ENCODE results near the gene ME3.
A peak's percentile ranks its signal among the peaks of the same experiment; 100 is the strongest.
"Not testable (repeated sequence)": the region's sequence is repeated elsewhere in the genome, so short reads cannot be mapped to it uniquely, and the experiment has no call there.

Gene ME3

GRCh38 chr11:86565801-86566312 lies 106.6 kb downstream of the ME3 start:
- no peaks in the 10 kb centered on the region for H3K36me3 Mint-ChIP-seq (ENCODE audit: low read depth)
- TF ChIP-seq, protein P1, sequence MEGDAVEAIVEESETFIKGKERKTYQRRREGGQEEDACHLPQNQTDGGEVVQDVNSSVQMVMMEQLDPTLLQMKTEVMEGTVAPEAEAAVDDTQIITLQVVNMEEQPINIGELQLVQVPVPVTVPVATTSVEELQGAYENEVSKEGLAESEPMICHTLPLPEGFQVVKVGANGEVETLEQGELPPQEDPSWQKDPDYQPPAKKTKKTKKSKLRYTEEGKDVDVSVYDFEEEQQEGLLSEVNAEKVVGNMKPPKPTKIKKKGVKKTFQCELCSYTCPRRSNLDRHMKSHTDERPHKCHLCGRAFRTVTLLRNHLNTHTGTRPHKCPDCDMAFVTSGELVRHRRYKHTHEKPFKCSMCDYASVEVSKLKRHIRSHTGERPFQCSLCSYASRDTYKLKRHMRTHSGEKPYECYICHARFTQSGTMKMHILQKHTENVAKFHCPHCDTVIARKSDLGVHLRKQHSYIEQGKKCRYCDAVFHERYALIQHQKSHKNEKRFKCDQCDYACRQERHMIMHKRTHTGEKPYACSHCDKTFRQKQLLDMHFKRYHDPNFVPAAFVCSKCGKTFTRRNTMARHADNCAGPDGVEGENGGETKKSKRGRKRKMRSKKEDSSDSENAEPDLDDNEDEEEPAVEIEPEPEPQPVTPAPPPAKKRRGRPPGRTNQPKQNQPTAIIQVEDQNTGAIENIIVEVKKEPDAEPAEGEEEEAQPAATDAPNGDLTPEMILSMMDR (IDR thresholded peaks at IDR 0.05): no peak
- H3K4me1 Mint-ChIP-seq: peaks cover 6% of the 10 kb centered on the region
- H3K9me3 Mint-ChIP-seq: peaks cover 27% of the 10 kb centered on the region
- H3K27me3 Mint-ChIP-seq (ENCODE audit: low read depth, poor library complexity): peaks cover 32% of the 10 kb centered on the region
- H3K27ac Mint-ChIP-seq: peak overlapping the region; percentile 43
- no peak overlapping the region for H3K4me3 Mint-ChIP-seq
- no peak for DNase-seq

DNA sequence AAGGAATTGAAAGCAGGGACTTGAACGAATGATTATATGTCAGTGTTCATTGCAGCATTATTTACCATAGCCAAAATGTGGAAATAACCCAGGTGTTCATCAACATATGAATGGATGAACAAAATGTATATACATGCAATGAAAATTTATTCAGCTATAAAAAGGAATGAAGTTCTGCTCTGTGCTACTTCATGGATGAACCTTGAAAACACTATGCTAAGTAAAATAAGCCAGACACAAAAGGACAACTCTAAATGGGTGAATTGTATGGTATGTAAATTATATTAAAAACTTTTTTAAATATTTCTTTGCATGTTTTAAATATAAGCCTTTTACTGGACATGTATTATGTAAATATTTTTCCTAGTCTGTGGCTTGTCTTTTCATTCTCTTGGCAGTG lies 107.0 kb downstream of the ME3 start:
- Mint-ChIP-seq H3K9me3 (peaks cover 27% of the 10 kb centered on the region), H3K36me3 (ENCODE audit: low read depth) (no peaks in the 10 kb centered on the region), H3K4me1 (peaks cover 6% of the 10 kb centered on the region), H3K27me3 (ENCODE audit: low read depth, poor library complexity) (peaks cover 28% of the 10 kb centered on the region), H3K27ac (no peak overlapping the region), H3K4me3 (no peak overlapping the region)
- TF ChIP-seq, protein P1 (IDR thresholded peaks at IDR 0.05): no peak
- DNase-seq: no peak

DNA sequence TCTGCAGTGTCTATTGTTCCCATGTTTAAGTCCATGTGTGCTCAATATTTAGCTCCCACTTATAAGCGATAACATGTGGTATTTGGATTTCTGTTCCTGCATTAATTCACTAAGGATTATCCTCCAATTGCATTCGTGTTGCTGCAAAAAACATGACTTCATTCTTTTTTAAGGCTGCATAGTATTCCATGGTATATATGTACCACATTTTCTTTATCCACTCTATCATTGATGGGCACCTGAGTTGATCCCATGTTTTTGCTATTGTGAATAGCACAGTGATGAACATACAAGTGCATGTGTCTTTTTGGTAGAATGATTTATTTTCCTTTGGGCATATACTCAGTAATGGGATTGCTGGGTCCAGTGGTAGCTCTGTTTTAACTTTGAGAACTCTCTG lies 109.6 kb downstream of the ME3 start:
- H3K4me3 Mint-ChIP-seq; DNase-seq; H3K36me3 Mint-ChIP-seq (ENCODE audit: low read depth); H3K27ac Mint-ChIP-seq: not testable (repeated sequence)
- peaks cover 11% of the 10 kb centered on the region for H3K4me1 Mint-ChIP-seq
- peaks cover 17% of the 10 kb centered on the region for H3K27me3 Mint-ChIP-seq (ENCODE audit: low read depth, poor library complexity)
- H3K9me3 Mint-ChIP-seq: peaks cover 27% of the 10 kb centered on the region

- H3K36me3 Mint-ChIP-seq (ENCODE audit: low read depth): peaks cover 5% of the 10 kb centered on the region
- H3K4me1 Mint-ChIP-seq: peaks cover 4% of the 10 kb centered on the region
- H3K9me3 Mint-ChIP-seq: peaks cover 27% of the 10 kb centered on the region
- no peak overlapping the region for H3K4me3 Mint-ChIP-seq
- H3K27ac Mint-ChIP-seq: no peak overlapping the region
- peaks cover 6% of the 10 kb centered on the region for H3K27me3 Mint-ChIP-seq (ENCODE audit: low read depth, poor library complexity)
- TF ChIP-seq, protein P1 (IDR thresholded peaks at IDR 0.05): no peak
- DNase-seq: no peak
Observed at GRCh38 chr11:86559311-86559945, 113.0 kb downstream of the ME3 start.

- Mint-ChIP-seq H3K9me3 (peaks cover 22% of the 10 kb centered on the region), H3K4me1 (peaks cover 4% of the 10 kb centered on the region), H3K27ac (no peak overlapping the region), H3K36me3 (ENCODE audit: low read depth) (peaks cover 5% of the 10 kb centered on the region), H3K27me3 (ENCODE audit: low read depth, poor library complexity) (peaks cover 4% of the 10 kb centered on the region), H3K4me3 (no peak overlapping the region)
- DNase-seq: no peak
- TF ChIP-seq, protein P1 (IDR thresholded peaks at IDR 0.05): no peak
Observed at GRCh38 chr11:86558841-86559240, 113.6 kb downstream of the ME3 start.

- DNase-seq: no peak
- Mint-ChIP-seq H3K4me1 (peaks cover 4% of the 10 kb centered on the region), H3K27ac (no peak overlapping the region), H3K27me3 (ENCODE audit: low read depth, poor library complexity) (peaks cover 9% of the 10 kb centered on the region), H3K36me3 (ENCODE audit: low read depth) (peaks cover 5% of the 10 kb centered on the region), H3K4me3 (no peak overlapping the region), H3K9me3 (peaks cover 15% of the 10 kb centered on the region)
- TF ChIP-seq, protein P1 (IDR thresholded peaks at IDR 0.05): no peak
Observed at GRCh38 chr11:86558207-86558606, 114.2 kb downstream of the ME3 start.
